DND-41 (cell line): ENCODE results near the gene GPR6.

Experiments
- EZH2 ChIP-seq: IDR thresholded peaks from 3 replicates; pipeline ENCODE4 v1.6.1; 2012; ENCODE audit warnings: borderline replicate concordance, low read depth, mild to moderate bottlenecking, moderate library complexity, low read length, inconsistent platforms; ENCODE audit not compliant: severe bottlenecking
- TF ChIP-seq, protein P1 (sequence below): IDR thresholded peaks from 2 replicates; pipeline ENCODE4 v1.5.1; 2012; ENCODE audit warnings: borderline replicate concordance, low read length, moderate library complexity, mild to moderate bottlenecking; ENCODE audit not compliant: poor library complexity, severe bottlenecking; ENCODE audit errors: extremely low read depth

DNA sequence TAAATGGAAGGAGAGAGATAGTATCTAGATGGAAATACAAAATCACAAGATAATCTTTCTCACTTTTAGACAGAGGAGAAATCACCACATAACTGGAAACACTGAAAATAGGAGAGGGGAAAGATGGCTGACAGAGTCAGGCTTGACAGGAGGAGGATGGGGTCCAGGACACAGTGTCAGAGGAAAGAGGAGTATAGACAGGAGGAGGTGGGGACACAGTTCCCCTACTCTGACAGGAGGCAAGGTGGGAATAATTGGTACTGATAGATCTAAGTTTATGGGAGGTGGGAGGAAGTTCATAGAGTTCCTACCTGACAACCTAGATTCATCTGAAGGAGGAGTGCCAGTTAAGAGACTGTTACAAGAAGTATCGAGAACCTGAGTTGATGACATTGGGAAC is 9.1 kb downstream of the GPR6 start:
- TF ChIP-seq, protein P1, sequence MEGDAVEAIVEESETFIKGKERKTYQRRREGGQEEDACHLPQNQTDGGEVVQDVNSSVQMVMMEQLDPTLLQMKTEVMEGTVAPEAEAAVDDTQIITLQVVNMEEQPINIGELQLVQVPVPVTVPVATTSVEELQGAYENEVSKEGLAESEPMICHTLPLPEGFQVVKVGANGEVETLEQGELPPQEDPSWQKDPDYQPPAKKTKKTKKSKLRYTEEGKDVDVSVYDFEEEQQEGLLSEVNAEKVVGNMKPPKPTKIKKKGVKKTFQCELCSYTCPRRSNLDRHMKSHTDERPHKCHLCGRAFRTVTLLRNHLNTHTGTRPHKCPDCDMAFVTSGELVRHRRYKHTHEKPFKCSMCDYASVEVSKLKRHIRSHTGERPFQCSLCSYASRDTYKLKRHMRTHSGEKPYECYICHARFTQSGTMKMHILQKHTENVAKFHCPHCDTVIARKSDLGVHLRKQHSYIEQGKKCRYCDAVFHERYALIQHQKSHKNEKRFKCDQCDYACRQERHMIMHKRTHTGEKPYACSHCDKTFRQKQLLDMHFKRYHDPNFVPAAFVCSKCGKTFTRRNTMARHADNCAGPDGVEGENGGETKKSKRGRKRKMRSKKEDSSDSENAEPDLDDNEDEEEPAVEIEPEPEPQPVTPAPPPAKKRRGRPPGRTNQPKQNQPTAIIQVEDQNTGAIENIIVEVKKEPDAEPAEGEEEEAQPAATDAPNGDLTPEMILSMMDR, result no peak
- no peak for TF ChIP-seq EZH2
